ENCODE results near the gene SPAG4. TPM values are rescaled to one million over a fixed set of nuclear protein-coding genes. Genes with fewer than 3 reads are reported as not detected.

SPAG4 gene
- total RNA-seq, 1 donor from 2014 or later = 2.3 TPM

DNA sequence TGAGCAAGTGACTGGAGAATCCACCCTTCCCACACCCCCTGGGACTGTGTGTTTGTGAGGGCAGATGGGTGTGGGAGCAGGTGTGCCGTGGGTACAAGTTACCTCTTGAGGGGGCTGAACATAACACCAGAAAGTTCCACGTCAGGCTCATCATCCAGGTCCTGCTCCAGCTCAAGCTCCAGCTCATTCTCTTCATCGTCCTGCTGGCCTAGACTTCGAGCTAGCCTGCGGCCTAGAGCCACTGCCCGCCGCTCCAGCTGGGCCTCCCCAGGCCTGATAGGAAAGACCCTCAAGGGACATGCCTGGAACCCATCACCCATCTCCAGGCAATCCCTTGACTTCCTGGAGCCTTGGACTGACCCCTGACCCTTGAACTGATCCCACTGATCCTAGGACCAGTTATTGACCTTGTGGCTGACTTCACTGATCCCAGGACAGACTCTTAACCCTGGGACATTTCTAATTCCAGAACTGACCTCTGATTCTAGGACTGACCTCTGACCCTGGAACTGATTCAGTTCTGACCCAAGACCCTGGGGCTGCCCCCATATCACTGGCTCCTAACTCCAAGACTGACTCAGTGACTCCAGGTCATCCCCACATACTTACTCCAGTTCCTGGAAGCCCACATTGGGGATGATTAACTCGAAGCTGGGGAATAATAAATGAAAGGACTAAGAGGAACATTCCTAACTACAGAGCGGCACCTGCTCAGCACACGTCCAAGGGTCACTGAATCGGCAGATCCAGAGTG lies 11.8 kb upstream of the SPAG4 start:
- Mint-ChIP-seq H3K4me3 (no peak overlapping the region), H3K36me3 (ENCODE audit: low read depth) (no peaks in the 10 kb centered on the region), H3K27me3 (ENCODE audit: low read depth) (peaks cover 48% of the 10 kb centered on the region), H3K9me3 (no peaks in the 10 kb centered on the region), H3K4me1 (peaks cover 5% of the 10 kb centered on the region), H3K27ac (ENCODE audit: unreplicated experiment) (no peak overlapping the region)
- TF ChIP-seq, protein P1, sequence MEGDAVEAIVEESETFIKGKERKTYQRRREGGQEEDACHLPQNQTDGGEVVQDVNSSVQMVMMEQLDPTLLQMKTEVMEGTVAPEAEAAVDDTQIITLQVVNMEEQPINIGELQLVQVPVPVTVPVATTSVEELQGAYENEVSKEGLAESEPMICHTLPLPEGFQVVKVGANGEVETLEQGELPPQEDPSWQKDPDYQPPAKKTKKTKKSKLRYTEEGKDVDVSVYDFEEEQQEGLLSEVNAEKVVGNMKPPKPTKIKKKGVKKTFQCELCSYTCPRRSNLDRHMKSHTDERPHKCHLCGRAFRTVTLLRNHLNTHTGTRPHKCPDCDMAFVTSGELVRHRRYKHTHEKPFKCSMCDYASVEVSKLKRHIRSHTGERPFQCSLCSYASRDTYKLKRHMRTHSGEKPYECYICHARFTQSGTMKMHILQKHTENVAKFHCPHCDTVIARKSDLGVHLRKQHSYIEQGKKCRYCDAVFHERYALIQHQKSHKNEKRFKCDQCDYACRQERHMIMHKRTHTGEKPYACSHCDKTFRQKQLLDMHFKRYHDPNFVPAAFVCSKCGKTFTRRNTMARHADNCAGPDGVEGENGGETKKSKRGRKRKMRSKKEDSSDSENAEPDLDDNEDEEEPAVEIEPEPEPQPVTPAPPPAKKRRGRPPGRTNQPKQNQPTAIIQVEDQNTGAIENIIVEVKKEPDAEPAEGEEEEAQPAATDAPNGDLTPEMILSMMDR (conservative IDR thresholded peaks at IDR 0.05) = no peak
- no peak for DNase-seq (ENCODE audit: low read depth, low spot score)

DNA sequence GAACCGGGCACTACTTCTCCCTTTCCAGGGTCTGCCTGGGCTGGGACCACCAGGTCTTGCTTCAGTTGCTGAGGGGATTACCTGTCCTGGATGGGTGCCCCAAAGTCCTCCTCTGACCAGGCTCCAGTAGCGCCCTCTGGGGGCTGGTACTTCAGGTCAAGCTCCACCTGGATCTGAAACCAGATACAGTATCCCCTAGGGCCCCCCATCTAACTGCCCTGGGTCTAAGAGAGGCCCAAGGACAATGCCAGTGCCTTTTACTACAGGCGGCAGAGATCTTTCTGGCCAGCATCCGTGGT lies 11.2 kb upstream of the SPAG4 start:
- Mint-ChIP-seq H3K9me3 (no peaks in the 10 kb centered on the region), H3K4me3 (no peak overlapping the region), H3K36me3 (ENCODE audit: low read depth) (no peaks in the 10 kb centered on the region), H3K27ac (ENCODE audit: unreplicated experiment) (no peak overlapping the region), H3K4me1 (peaks cover 5% of the 10 kb centered on the region), H3K27me3 (ENCODE audit: low read depth) (peaks cover 43% of the 10 kb centered on the region)
- TF ChIP-seq, protein P1 (conservative IDR thresholded peaks at IDR 0.05) = no peak
- no peak for DNase-seq (ENCODE audit: low read depth, low spot score)

DNA sequence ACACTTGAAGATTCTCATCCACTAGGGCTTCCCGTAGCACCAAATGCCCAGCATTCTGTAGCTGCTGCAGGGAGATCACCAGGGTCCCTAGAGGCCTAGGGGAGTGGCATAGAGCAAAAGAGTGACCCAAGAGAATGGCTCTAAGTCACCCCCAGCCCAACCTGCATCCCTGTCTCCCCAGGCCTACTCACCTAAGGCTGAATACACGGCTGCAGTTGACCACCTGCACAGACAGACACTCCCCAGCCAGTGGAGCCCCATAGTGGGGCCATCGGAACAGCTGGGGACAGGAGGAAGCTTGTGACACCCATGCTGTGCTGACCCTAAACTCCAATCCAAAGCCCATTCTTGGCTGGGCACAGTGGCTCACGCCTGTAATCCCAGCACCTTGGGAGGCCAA lies 9.5 kb upstream of the SPAG4 start:
- TF ChIP-seq, protein P1 (conservative IDR thresholded peaks at IDR 0.05) = no peak
- Mint-ChIP-seq H3K4me1 (peaks cover 4% of the 10 kb centered on the region), H3K27ac (ENCODE audit: unreplicated experiment) (no peak overlapping the region), H3K27me3 (ENCODE audit: low read depth) (peaks cover 26% of the 10 kb centered on the region), H3K36me3 (ENCODE audit: low read depth) (no peaks in the 10 kb centered on the region), H3K4me3 (no peak overlapping the region), H3K9me3 (no peaks in the 10 kb centered on the region)
- no peak for DNase-seq (ENCODE audit: low read depth, low spot score)

DNA sequence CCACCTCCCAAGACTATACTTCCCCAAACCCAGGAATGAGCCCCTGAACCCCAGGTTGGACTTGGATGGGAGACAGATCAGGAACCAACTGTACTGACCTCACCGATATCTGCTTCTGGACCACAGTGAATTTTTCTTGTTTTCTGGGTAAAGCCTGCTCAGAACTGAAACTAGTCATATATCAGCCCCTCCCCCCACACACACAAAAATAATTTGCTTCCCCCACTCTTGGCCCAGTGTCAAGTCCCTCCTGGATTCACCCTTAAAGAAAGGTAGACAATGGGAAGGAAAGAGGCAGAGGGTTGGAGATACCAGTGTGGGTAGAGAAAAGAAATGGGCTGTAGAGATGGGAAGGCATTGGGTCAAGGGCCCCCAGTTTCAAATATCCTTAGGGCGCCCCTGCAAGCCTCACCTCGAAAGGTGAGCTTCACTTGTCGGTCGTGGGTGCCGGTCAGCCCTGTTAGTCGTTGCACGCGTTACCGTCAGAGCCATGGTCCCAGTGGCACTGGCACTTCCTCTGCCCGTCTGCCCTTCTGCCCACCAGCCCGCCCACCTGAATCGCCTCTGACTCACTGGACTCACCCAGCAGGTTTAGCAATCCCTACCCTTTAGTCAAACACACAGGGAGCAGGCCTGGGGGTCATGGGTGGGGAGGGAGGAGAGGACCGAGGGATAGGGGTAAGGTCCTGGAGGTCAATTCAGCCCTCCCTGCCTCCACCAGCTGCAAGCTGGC lies 8.5 kb upstream of the SPAG4 start:
- no peak for DNase-seq (ENCODE audit: low read depth, low spot score)
- H3K4me3 Mint-ChIP-seq = no peak overlapping the region
- no peaks in the 10 kb centered on the region for H3K9me3 Mint-ChIP-seq
- peaks cover 18% of the 10 kb centered on the region for H3K27me3 Mint-ChIP-seq (ENCODE audit: low read depth)
- no peaks in the 10 kb centered on the region for H3K4me1 Mint-ChIP-seq
- H3K27ac Mint-ChIP-seq (ENCODE audit: unreplicated experiment) = no peak overlapping the region
- no peaks in the 10 kb centered on the region for H3K36me3 Mint-ChIP-seq (ENCODE audit: low read depth)
- TF ChIP-seq, protein P1 (conservative IDR thresholded peaks at IDR 0.05) = no peak

DNA sequence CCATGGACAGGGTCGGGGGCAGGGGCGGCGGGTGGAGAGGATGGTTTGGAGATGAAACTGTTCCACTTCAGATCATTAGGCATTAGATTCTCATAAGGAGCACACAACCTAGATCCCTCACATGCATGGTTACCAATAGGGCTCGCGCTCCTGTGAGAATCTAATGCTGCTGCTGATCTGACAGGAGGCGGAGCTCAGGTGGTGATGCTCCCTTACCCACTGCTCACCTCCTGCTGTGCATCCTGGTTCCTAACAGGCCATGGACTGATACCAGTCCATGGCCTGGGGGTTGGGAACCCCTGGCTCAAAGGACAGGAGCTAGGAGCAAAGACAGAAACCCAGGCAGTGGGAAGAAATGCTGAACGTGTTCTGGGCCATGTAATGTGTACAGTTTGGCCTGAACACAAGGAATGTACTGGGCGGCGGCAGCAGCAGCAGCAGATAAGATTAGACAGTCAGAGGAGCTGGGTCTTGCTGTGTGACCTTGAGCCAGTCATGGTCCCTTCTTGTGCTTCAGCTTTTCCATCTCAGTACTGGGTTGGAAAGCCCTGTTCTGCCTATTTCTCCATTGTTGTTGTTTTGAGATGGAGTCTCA lies 4.7 kb upstream of the SPAG4 start:
- no peaks in the 10 kb centered on the region for H3K9me3 Mint-ChIP-seq
- TF ChIP-seq, protein P1 (conservative IDR thresholded peaks at IDR 0.05) = no peak
- DNase-seq (ENCODE audit: low read depth, low spot score) = no peak
- no peak overlapping the region for H3K27ac Mint-ChIP-seq (ENCODE audit: unreplicated experiment)
- H3K27me3 Mint-ChIP-seq (ENCODE audit: low read depth) = peaks cover 10% of the 10 kb centered on the region
- H3K4me1 Mint-ChIP-seq = peaks cover 4% of the 10 kb centered on the region
- H3K4me3 Mint-ChIP-seq = no peak overlapping the region
- no peaks in the 10 kb centered on the region for H3K36me3 Mint-ChIP-seq (ENCODE audit: low read depth)
